Measurements from ENCODE around the gene NCK2.
"Not testable (repeated sequence)": the region's sequence is repeated elsewhere in the genome, so short reads cannot be mapped to it uniquely, and the experiment has no call there.

The NCK2 gene

GRCh38 chr2:105754994-105755393 is 10.3 kb downstream of the NCK2 start:
- DNase-seq (ENCODE audit: low read depth): no peak

GRCh38 chr2:105755895-105756294 is 11.2 kb downstream of the NCK2 start:
- DNase-seq (ENCODE audit: low read depth): peak; percentile 40

- DNase-seq (ENCODE audit: low read depth): no peak
These were observed 11.7 kb downstream of the NCK2 start for GRCh38 chr2:105756435-105756834.

GRCh38 chr2:105756865-105757264 is 12.2 kb downstream of the NCK2 start:
- DNase-seq (ENCODE audit: low read depth): not testable (repeated sequence)

GRCh38 chr2:105757433-105757832 is 12.7 kb downstream of the NCK2 start:
- no peak for DNase-seq (ENCODE audit: low read depth)

GRCh38 chr2:105760191-105760590 is 15.5 kb downstream of the NCK2 start:
- no peak for DNase-seq (ENCODE audit: low read depth)

- no peak for DNase-seq (ENCODE audit: low read depth)
These were observed 16.1 kb downstream of the NCK2 start for GRCh38 chr2:105760639-105761337.

GRCh38 chr2:105761931-105762515 is 17.3 kb downstream of the NCK2 start:
- no peak for DNase-seq (ENCODE audit: low read depth)

GRCh38 chr2:105763076-105763475 is 18.4 kb downstream of the NCK2 start:
- no peak for DNase-seq (ENCODE audit: low read depth)

GRCh38 chr2:105764059-105764458 is 19.3 kb downstream of the NCK2 start:
- DNase-seq (ENCODE audit: low read depth): no peak

GRCh38 chr2:105765415-105766299 is 20.9 kb downstream of the NCK2 start:
- DNase-seq (ENCODE audit: low read depth): no peak

GRCh38 chr2:105766300-105766866 is 21.7 kb downstream of the NCK2 start:
- no peak for DNase-seq (ENCODE audit: low read depth)

GRCh38 chr2:105768176-105768575 is 23.5 kb downstream of the NCK2 start:
- DNase-seq (ENCODE audit: low read depth): no peak

GRCh38 chr2:105768961-105769452 is 24.3 kb downstream of the NCK2 start:
- no peak for DNase-seq (ENCODE audit: low read depth)

- no peak for DNase-seq (ENCODE audit: low read depth)
These were observed 24.8 kb downstream of the NCK2 start for GRCh38 chr2:105769504-105769903.

- no peak for DNase-seq (ENCODE audit: low read depth)
These were observed 25.4 kb downstream of the NCK2 start for GRCh38 chr2:105770149-105770548.

- not testable (repeated sequence) for DNase-seq (ENCODE audit: low read depth)
These were observed 26.6 kb downstream of the NCK2 start for GRCh38 chr2:105771291-105771690.

GRCh38 chr2:105771836-105772235 is 27.1 kb downstream of the NCK2 start:
- no peak for DNase-seq (ENCODE audit: low read depth)

GRCh38 chr2:105772362-105772761 is 27.6 kb downstream of the NCK2 start:
- no peak for DNase-seq (ENCODE audit: low read depth)

- DNase-seq (ENCODE audit: low read depth): no peak
These were observed 28.9 kb downstream of the NCK2 start for GRCh38 chr2:105773568-105773967.

- no peak for DNase-seq (ENCODE audit: low read depth)
These were observed 30.1 kb downstream of the NCK2 start for GRCh38 chr2:105774781-105775337.

Data from T follicular helper cell (primary cell).